HG03521 (cell line): ENCODE data around the gene VSTM4.

ENCODE experiments used
- ATAC-seq: cut with Tn5 transposase; IDR thresholded peaks from one replicate; pipeline ENCODE4 v1.9.1; 2021; ENCODE audit warnings: mild to moderate bottlenecking, moderate library complexity; ENCODE audit not compliant: unreplicated experiment

VSTM4 gene

GRCh38 chr10:49011756-49012155 lies 103.6 kb downstream of the VSTM4 start:
- no peak for ATAC-seq

GRCh38 chr10:49010865-49011264 lies 104.5 kb downstream of the VSTM4 start:
- ATAC-seq = no peak

DNA sequence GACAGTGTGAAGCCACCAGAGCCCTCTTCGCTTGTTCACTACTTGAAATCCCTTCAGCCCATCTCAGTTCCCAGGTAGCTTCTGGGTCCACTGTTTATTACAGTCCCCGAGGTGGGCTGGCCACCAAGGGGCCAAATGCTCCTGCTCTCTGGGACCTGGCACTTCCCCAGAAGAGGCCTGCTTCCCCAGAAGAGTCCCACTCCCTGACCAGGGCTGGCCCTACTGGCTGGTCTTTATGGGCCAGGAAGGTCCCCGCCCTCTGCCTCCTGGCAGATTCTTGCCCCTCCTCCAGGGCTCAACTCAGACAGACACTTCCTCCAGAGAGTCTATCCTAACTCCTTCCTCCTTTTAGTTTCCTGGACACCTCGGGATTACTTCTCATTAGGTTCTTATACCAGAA lies 105.0 kb downstream of the VSTM4 start:
- no peak for ATAC-seq

- no peak for ATAC-seq
Observed at GRCh38 chr10:49009199-49009979, 105.9 kb downstream of the VSTM4 start.

GRCh38 chr10:49008505-49009198 lies 106.7 kb downstream of the VSTM4 start:
- no peak for ATAC-seq

GRCh38 chr10:49008091-49008490 lies 107.2 kb downstream of the VSTM4 start:
- ATAC-seq = no peak

GRCh38 chr10:49007129-49007528 lies 108.2 kb downstream of the VSTM4 start:
- ATAC-seq = no peak

DNA sequence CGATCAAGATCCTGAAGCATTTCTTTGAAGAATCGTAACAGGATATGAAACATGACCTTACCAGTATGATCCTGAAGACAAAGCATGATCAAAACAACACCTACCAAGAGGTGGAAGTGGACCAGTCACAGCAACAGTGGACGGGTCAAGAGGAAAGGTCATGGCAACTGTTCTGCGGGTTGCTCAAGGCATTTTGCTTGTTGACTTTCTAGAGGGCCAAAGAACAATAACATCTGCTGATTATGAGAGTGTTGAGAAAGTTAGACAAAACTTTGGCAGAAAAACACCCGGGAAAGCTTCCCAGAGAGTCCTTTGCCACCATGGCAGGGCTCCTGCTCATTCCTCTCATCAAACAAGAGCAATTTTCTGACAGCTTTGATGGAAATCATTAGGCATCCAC lies 110.1 kb downstream of the VSTM4 start:
- no peak for ATAC-seq

GRCh38 chr10:49001870-49002672 lies 113.3 kb downstream of the VSTM4 start:
- ATAC-seq = no peak

GRCh38 chr10:49001402-49001801 lies 113.9 kb downstream of the VSTM4 start:
- ATAC-seq = no peak

GRCh38 chr10:49000437-49001398 lies 114.6 kb downstream of the VSTM4 start:
- no peak for ATAC-seq

DNA sequence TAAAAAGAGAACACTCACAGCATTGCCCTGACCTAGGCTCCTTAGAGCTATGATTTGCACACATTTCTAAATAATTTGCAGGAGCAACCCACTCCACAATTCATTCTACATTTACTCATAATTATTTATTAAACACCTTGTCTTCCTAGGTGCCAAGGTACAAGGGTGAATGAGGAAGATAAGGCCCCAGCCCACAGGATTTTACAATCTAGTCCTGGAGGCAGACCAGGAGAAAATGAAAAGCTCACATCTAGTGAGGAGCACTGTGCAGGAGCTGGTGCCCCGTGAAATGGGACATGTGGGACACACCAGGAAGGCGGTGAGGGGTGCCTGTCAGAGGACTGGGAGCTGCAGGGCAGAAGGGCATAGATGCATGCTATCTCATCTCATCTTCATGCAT lies 116.0 kb downstream of the VSTM4 start:
- ATAC-seq = no peak

GRCh38 chr10:48996329-48996728 lies 119.0 kb downstream of the VSTM4 start:
- no peak for ATAC-seq

GRCh38 chr10:48993627-48994026 lies 121.7 kb downstream of the VSTM4 start:
- ATAC-seq = no peak

DNA sequence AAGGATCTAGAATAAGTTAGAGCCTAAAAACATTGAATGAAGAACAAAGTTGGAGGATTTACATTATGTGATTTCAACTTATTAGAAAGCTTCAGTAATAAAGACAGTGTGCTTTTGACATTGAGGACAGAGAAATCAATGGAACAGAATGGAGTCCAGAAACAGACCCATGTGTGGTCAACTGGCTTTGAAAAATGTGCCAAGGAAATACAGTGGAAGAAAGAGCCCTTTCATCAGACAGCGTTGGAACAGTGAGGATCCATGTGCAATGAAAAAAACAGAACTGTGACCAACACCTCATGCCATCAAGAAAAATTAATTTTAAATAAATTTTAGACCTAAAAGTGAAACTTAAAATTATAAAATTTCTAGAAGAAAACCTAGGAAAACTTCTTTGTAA lies 125.1 kb downstream of the VSTM4 start:
- no peak for ATAC-seq

- ATAC-seq = no peak
Observed at GRCh38 chr10:48985621-48986158, 129.6 kb downstream of the VSTM4 start.

- no peak for ATAC-seq
Observed at GRCh38 chr10:48983648-48984351, 131.5 kb downstream of the VSTM4 start.

DNA sequence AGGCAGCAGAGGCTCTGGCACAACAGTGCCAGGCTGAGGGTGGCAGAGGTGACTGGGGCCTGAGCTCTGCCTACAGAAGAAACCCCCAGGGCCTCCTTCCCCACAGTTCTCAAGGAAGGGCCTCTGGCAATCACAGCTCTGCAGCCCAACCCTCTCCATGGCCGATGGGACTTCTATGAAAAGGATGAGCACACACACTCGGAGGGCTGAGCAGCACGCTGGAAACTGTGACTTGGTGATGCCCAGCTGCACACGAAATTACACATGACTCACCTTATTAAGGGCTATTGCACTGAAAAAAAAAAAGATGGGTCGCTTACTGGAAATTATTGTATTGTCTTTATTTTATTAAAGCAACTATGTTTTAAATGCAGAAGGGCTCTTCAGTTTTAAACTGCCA lies 132.7 kb downstream of the VSTM4 start:
- ATAC-seq = no peak

DNA sequence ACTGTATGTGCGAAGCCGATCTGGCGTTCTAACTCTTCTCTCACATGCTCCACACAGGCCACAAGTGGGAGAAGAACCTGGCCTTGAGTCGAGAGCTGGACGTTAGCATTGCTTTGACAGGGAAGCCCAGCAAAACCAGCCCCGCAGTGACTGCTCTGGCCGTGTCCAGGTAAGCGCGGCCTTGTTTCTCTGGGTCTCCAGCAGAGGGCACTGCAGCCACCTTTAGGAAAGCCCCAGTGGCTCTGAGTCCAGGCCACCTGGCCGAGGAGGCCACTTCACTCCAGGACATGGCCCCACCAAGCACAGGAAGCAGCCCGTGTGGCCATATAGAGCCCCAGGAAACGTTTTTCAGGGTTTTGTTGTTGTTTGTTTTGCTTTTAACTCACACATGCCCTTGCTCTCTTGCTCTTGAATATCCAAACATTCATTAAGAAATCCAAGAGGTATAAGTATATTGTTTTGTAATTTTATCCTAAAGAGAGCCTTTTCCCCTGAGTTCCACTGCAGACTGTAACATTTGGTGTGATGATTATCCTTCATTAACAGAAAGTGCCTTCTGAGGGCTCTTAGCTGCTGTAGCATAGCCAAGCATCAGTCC lies 133.9 kb downstream of the VSTM4 start:
- no peak for ATAC-seq
